ENCODE results near the gene NDUFB3.
"Not testable (repeated sequence)": the region's sequence is repeated elsewhere in the genome, so short reads cannot be mapped to it uniquely, and the experiment has no call there.

DNA sequence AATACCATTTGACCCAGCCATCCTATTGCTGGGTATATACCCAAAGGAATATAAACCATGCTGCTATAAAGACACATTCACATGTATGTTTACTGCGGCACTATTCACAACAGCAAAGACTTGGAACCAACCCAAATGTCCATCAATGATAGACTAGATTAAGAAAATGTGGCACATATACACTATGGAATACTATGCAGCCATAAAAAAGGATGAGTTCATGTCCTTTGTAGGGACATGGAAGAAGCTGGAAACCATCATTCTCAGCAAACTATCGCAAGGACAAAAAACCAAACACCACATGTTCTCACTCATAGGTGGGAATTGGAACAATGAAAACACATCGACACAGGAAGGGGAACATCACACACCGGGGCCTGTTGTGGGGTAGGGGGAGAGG, 33.4 kb upstream of the NDUFB3 start:
- TF ChIP-seq, protein P1, sequence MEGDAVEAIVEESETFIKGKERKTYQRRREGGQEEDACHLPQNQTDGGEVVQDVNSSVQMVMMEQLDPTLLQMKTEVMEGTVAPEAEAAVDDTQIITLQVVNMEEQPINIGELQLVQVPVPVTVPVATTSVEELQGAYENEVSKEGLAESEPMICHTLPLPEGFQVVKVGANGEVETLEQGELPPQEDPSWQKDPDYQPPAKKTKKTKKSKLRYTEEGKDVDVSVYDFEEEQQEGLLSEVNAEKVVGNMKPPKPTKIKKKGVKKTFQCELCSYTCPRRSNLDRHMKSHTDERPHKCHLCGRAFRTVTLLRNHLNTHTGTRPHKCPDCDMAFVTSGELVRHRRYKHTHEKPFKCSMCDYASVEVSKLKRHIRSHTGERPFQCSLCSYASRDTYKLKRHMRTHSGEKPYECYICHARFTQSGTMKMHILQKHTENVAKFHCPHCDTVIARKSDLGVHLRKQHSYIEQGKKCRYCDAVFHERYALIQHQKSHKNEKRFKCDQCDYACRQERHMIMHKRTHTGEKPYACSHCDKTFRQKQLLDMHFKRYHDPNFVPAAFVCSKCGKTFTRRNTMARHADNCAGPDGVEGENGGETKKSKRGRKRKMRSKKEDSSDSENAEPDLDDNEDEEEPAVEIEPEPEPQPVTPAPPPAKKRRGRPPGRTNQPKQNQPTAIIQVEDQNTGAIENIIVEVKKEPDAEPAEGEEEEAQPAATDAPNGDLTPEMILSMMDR (IDR thresholded peaks at IDR 0.05) = not testable (repeated sequence)
- TF ChIP-seq POLR2A (IDR thresholded peaks at IDR 0.05) = not testable (repeated sequence)
